Right atrium auricular region (tissue), 2 donors: ENCODE measurements around the gene SARS2. TPM values are rescaled to one million over a fixed set of nuclear protein-coding genes. Genes with fewer than 3 reads are reported as not detected.

Experiments used
- DNase-seq: peaks from one replicate; pipeline ENCODE4 v3.0.0-alpha.2; 2019; ENCODE audit warnings: low spot score
- H3K27ac ChIP-seq, 2 donors: fragments of 200-600 bp; sonication (generic); 1 replicate in 1 of 2; 2 replicates in 1 of 2; pipeline ENCODE4 v1.5.1; 2016 to 2019
- H3K27me3 ChIP-seq, 2 donors: fragments of 200-600 bp; sonication (generic); one replicate each; pipeline versions ENCODE4 v1.5.1 to v1.6.0; 2017 to 2019
- H3K36me3 ChIP-seq: fragments of 200-600 bp; sonication (generic); one replicate; pipeline ENCODE4 v1.5.1; 2016
- H3K4me1 ChIP-seq, 2 donors: fragments of 200-600 bp; sonication (generic); one replicate each; pipeline versions ENCODE4 v1.5.1 to v1.6.0; 2017 to 2019
- H3K4me3 ChIP-seq, 2 donors: fragments of 200-600 bp; sonication (generic); 1 replicate in 1 of 2; 2 replicates in 1 of 2; pipeline ENCODE4 v1.5.1; 2017 to 2019; ENCODE audit warnings: mild to moderate bottlenecking in 1 of 2, moderate library complexity in 1 of 2
- H3K9me3 ChIP-seq, 2 donors: fragments of 200-600 bp; sonication (generic); one replicate each; pipeline ENCODE4 v1.5.1; 2019
- total RNA-seq, 2 donors: library from RNA; depleted of rRNA; stranded (reverse); fragments of >200 nt; gene quantifications; one replicate each; pipeline ENCODE4 v1.1.0, GENCODE V29; 2016
- TF ChIP-seq, protein P1 (sequence below), 2 donors: fragments of 200-600 bp; sonication (generic); IDR thresholded peaks; one replicate each; pipeline ENCODE4 v1.5.1; 2019; ENCODE audit warnings: antibody characterized with exemption in 2 of 2

The SARS2 gene
- 10 to 100 TPM; 13.7 to 24.3 TPM for total RNA-seq

DNA sequence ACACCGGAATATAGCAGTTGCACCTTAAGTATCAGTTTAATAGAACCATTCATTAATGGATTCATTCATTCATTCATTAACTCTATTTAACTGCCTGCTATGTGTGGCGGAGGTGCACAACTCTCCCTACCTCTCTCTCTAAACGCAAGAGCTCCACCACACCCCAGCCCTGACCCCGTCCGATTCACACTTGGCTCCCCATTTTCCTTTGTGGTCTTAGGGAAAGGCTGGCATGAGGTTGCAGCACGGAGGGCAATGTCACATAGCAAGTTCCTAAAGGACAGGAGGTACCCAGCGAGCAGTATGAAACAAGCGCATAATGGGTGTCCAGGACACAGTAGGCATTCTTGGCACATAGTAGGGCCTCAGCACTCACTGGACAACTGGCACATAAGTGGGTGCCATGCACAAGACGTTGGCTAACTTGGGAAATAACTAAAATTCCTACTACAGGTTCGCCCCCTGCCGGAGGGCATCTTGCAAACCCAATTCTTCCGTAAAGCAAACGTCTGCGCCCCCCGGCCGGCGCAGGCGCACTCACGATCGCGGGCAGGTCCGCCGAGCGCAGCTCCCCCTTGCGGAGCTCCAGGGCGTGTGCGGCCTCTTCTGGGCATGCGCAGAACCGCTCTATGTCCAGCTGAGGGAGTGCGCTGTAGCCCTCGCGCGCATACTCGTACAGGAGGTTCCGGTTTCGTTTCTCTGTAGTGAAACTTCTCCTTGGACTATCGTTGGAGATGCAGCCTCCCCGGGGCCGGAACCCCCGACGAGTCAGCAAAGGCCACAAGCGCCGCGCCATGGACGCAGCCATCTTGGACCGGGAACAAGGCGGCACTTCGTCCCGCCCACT is at the start of gene SARS2:
Gene SARS2 (minus strand): TSS at position 835 of the 847 bp plus-strand sequence. CDS start 27 bp downstream, at position 808.
- Histone ChIP-seq H3K4me1 (peaks cover 0 to 28% of the 10 kb centered on the region in 2 donors), H3K9me3 (no peaks in the 10 kb centered on the region), H3K4me3 (peak within 1 kb of the TSS; percentile 60 to 77), H3K27ac (peak within 1 kb of the TSS; percentile 88 to 91), H3K27me3 (no peaks in the 10 kb centered on the region), H3K36me3 (peaks cover 10% of the 10 kb centered on the region)
- TF ChIP-seq, protein P1, sequence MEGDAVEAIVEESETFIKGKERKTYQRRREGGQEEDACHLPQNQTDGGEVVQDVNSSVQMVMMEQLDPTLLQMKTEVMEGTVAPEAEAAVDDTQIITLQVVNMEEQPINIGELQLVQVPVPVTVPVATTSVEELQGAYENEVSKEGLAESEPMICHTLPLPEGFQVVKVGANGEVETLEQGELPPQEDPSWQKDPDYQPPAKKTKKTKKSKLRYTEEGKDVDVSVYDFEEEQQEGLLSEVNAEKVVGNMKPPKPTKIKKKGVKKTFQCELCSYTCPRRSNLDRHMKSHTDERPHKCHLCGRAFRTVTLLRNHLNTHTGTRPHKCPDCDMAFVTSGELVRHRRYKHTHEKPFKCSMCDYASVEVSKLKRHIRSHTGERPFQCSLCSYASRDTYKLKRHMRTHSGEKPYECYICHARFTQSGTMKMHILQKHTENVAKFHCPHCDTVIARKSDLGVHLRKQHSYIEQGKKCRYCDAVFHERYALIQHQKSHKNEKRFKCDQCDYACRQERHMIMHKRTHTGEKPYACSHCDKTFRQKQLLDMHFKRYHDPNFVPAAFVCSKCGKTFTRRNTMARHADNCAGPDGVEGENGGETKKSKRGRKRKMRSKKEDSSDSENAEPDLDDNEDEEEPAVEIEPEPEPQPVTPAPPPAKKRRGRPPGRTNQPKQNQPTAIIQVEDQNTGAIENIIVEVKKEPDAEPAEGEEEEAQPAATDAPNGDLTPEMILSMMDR (IDR thresholded peaks at IDR 0.05): peak; percentile 97 to 99
- peak; percentile 95 for DNase-seq

GRCh38 chr19:38979812-38980211 is 49.2 kb upstream of the SARS2 start:
- Histone ChIP-seq H3K27ac (no peak overlapping the region), H3K4me1 (peaks cover 0 to 12% of the 10 kb centered on the region in 2 donors), H3K4me3 (no peak overlapping the region), H3K9me3 (no peaks in the 10 kb centered on the region), H3K36me3 (no peaks in the 10 kb centered on the region), H3K27me3 (no peaks in the 10 kb centered on the region)
- TF ChIP-seq, protein P1 (IDR thresholded peaks at IDR 0.05): no peak
- no peak for DNase-seq

DNA sequence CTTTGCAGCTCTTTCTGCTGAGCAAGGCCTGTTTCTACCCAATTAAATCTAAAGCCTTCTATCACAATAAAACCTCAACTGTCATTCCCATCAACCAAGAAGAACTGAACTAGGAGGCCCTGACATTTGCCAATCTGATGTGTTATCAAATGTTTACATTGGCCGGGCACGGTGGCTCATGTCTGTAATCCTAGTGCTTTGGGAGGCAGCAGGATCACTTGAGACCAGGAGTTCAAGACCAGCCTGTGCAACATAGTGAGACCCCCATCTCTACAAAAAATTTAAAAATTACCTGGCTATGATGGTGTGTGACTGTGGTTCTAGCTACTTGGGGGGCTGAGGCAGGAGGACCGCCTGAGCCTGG is 47.7 kb upstream of the SARS2 start:
- Histone ChIP-seq H3K27ac (no peak overlapping the region), H3K4me3 (no peak overlapping the region), H3K4me1 (peaks cover 0 to 21% of the 10 kb centered on the region in 2 donors), H3K36me3 (no peaks in the 10 kb centered on the region), H3K27me3 (no peaks in the 10 kb centered on the region), H3K9me3 (no peaks in the 10 kb centered on the region)
- TF ChIP-seq, protein P1 (IDR thresholded peaks at IDR 0.05): no peak
- no peak for DNase-seq

DNA sequence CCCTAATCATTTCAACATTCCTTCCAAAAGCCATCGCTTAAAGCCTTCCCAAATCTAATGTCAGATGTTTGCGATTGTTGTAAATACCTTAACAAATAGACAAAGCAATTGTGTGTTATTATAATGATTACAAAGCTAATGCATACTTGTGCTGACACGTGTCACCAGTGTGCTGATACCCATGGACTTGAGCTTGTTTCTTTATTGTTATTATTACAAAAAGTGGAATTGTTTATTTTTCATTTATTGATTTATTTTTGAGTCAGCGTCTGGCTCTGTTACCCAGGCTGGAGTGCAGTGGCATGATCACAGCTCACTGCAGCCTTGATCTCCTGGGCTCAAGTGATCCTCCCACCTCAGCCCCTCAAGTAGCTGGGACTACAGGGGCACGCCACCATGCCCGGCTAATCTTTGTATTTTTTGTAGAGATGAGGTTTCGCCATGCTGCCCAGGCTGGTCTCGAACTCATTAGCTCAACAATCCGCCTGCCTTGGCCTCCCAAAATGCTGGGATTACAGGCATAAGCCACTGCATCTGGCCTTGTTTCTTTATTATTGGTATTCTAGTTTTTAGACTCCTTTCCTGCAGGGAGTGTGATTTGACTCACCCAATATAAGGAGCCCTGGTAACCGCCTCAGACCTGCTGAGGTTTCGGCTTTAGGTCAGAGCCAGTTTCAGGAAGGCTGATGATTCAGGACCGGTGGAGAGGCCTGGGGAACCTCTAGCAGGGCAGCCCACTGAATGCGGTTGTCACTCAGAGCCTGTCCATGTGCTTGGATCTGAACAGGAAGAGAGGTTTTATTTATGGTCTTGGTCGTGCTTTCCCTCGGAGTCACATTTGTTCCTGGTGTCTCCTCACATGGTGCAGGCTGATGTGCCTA is 47.1 kb upstream of the SARS2 start:
- no peaks in the 10 kb centered on the region for H3K27me3 ChIP-seq
- no peaks in the 10 kb centered on the region for H3K36me3 ChIP-seq
- no peaks in the 10 kb centered on the region for H3K9me3 ChIP-seq
- no peak for DNase-seq
- no peak overlapping the region for H3K27ac ChIP-seq
- H3K4me1 ChIP-seq: peaks cover 0 to 21% of the 10 kb centered on the region in 2 donors
- no peak overlapping the region for H3K4me3 ChIP-seq
- TF ChIP-seq, protein P1 (IDR thresholded peaks at IDR 0.05): no peak

GRCh38 chr19:38975861-38976271 is 45.3 kb upstream of the SARS2 start:
- H3K27me3 ChIP-seq: no peaks in the 10 kb centered on the region

More at GRCh38 chr19:38975861-38976271, 45.3 kb upstream of the SARS2 start:
- Histone ChIP-seq H3K27ac (peak overlapping the region; percentile 79 to 90), H3K4me1 (peaks cover 0 to 21% of the 10 kb centered on the region in 2 donors), H3K36me3 (no peaks in the 10 kb centered on the region), H3K4me3 (peak overlapping the region; percentile 52 to 62), H3K9me3 (no peaks in the 10 kb centered on the region)
- TF ChIP-seq, protein P1 (IDR thresholded peaks at IDR 0.05): no peak
- no peak for DNase-seq
